A549 (cell line): Measurements from ENCODE around the gene BANF2. TPM values are rescaled to one million over a fixed set of nuclear protein-coding genes. Genes with fewer than 3 reads are reported as not detected.

ENCODE experiments used
- ATAC-seq, 2 experiments: fragments of 200-7000 bp in 1 of 2; fragments of >200 bp in 1 of 2; cut with Nextera tagmentation in 1 of 2; cut with Tn5 transposase in 1 of 2; 3 replicates each; pipeline versions ENCODE4 v1.8.0 to v1.9.1; 2018 to 2020; ENCODE audit warnings: mild to moderate bottlenecking in 1 of 2, moderate library complexity in 1 of 2
- CTCF ChIA-PET: fragments of 300-600 bp; sonication (Branson Sonifier 250); formaldehyde crosslinking; extraction: SDS; loops from one replicate; lab custom pipeline; 2021; ENCODE audit warnings: antibody characterized with exemption, inconsistent platforms; lab: Yijun Ruan, JAX
- POLR2A ChIA-PET: fragments of 350-600 bp; formaldehyde crosslinking; extraction: SDS; loops from one replicate; lab custom pipeline; 2021; ENCODE audit warnings: antibody characterized with exemption, inconsistent platforms; lab: Yijun Ruan, JAX
- DNase-seq, 2 experiments: peaks; one replicate each; pipeline versions ENCODE4 v3.0.0 to v3.0.0-alpha.2; 2011 to 2016; ENCODE audit warnings: low read depth in 1 of 2, low spot score in 1 of 2
- FAIRE-seq: peaks from 2 replicates; lab custom pipeline; 2011; peaks lifted over from hg19 to GRCh38; lab: Jason Lieb, UNC
- H3K27ac ChIP-seq, 2 experiments: fragments of >200 bp; sonication (Bioruptor Twin); formaldehyde crosslinking; 3 replicates each; pipeline ENCODE4 v1.5.1; 2016 to 2017
- H3K4me1 ChIP-seq: fragments of >200 bp; sonication (Bioruptor Twin); formaldehyde crosslinking; 3 replicates; pipeline ENCODE4 v1.6.1; 2016
- H3K4me2 ChIP-seq: fragments of >200 bp; sonication (Bioruptor Twin); formaldehyde crosslinking; 3 replicates; pipeline ENCODE4 v1.6.1; 2016
- H3K4me3 ChIP-seq: fragments of >200 bp; sonication (Bioruptor Twin); formaldehyde crosslinking; 3 replicates; pipeline ENCODE4 v1.5.1; 2016
- H3K9me3 ChIP-seq: fragments of >200 bp; sonication (Bioruptor Twin); formaldehyde crosslinking; 3 replicates; pipeline ENCODE4 v1.6.1; 2016
- BHLHE40 ChIP-seq: IDR thresholded peaks from 2 replicates; pipeline ENCODE4 v1.6.1; 2012; ENCODE audit warnings: low read depth, low read length, inconsistent platforms
- CBX8 ChIP-seq: fragments of 200-600 bp; sonication (generic); IDR thresholded peaks from 2 replicates; pipeline ENCODE4 v1.6.1; 2016
- CEBPB ChIP-seq, 2 experiments: fragments of >200 bp in 1 of 2; sonication (Bioruptor Twin) in 1 of 2; formaldehyde crosslinking in 1 of 2; IDR thresholded peaks; 2 replicates each; pipeline ENCODE4 v1.6.1; 2012 to 2016
- CHD2 ChIP-seq: fragments of 150-350 bp; IDR thresholded peaks from 2 replicates; pipeline ENCODE4 v1.6.1; 2014; ENCODE audit warnings: low read length; ENCODE audit not compliant: partially characterized antibody
- EP300 ChIP-seq, 2 experiments: fragments of >200 bp; sonication (Bioruptor Twin); formaldehyde crosslinking; IDR thresholded peaks; 2 replicates in 1 of 2; 3 replicates in 1 of 2; pipeline ENCODE4 v1.6.1; 2016 to 2017
- FOSB ChIP-seq: fragments of 250-450 bp; sonication (Bioruptor Pico); IDR thresholded peaks from 2 replicates; pipeline ENCODE4 v1.5.0; 2020; ENCODE audit warnings: mild to moderate bottlenecking, moderate library complexity
- FOSL2 ChIP-seq, 2 experiments: fragments of 450-650 bp in 1 of 2; fragments of >200 bp in 1 of 2; sonication (Bioruptor Twin) in 1 of 2; formaldehyde crosslinking; IDR thresholded peaks; 2 replicates each; pipeline versions ENCODE4 v1.5.0 to v1.6.1; 2016 to 2020; ENCODE audit warnings: mild to moderate bottlenecking in 1 of 2, moderate library complexity in 1 of 2
- FOXS1 ChIP-seq: fragments of 250-450 bp; sonication (Bioruptor Pico); IDR thresholded peaks from 2 replicates; pipeline ENCODE4 v1.5.0; 2020; ENCODE audit warnings: mild to moderate bottlenecking, moderate library complexity
- GATA3 ChIP-seq: IDR thresholded peaks from 2 replicates; pipeline ENCODE4 v1.6.1; 2012; ENCODE audit warnings: borderline replicate concordance
- HDAC2 ChIP-seq: fragments of 200-600 bp; sonication (generic); IDR thresholded peaks from 2 replicates; pipeline ENCODE4 v1.6.1; 2016
- HOXB13 ChIP-seq: fragments of 250-450 bp; sonication (Bioruptor Pico); IDR thresholded peaks from 2 replicates; pipeline ENCODE4 v1.5.0; 2020; ENCODE audit warnings: low read depth, mild to moderate bottlenecking, moderate library complexity
- HOXB5 ChIP-seq: fragments of 250-450 bp; sonication (Bioruptor Pico); IDR thresholded peaks from 2 replicates; pipeline ENCODE4 v1.5.0; 2020; ENCODE audit warnings: mild to moderate bottlenecking, moderate library complexity
- KDM5A ChIP-seq: fragments of 200-600 bp; sonication (generic); IDR thresholded peaks from 2 replicates; pipeline ENCODE4 v1.6.1; 2016; ENCODE audit warnings: antibody characterized with exemption, mild to moderate bottlenecking
- MAFK ChIP-seq: fragments of 450-650 bp; IDR thresholded peaks from 2 replicates; pipeline ENCODE4 v1.6.1; 2014; ENCODE audit not compliant: partially characterized antibody
- MAZ ChIP-seq: fragments of 150-350 bp; IDR thresholded peaks from 2 replicates; pipeline ENCODE4 v1.6.1; 2014; ENCODE audit warnings: antibody characterized with exemption, low read depth, low read length, borderline replicate concordance
- MYC ChIP-seq: IDR thresholded peaks from 2 replicates; pipeline ENCODE4 v1.6.1; 2012; ENCODE audit warnings: mild to moderate bottlenecking, inconsistent platforms, low read length, improper control_type of control experiment, borderline replicate concordance
- NPAS2 ChIP-seq: fragments of 250-450 bp; sonication (Bioruptor Pico); IDR thresholded peaks from 2 replicates; pipeline ENCODE4 v1.8.0; 2022; ENCODE audit warnings: mild to moderate bottlenecking, moderate library complexity, borderline replicate concordance
- RCOR1 ChIP-seq: fragments of 150-350 bp; IDR thresholded peaks from 2 replicates; pipeline ENCODE4 v1.6.1; 2014; ENCODE audit warnings: antibody characterized with exemption, low read length, low read depth
- RFX5 ChIP-seq: fragments of 450-650 bp; IDR thresholded peaks from 2 replicates; pipeline ENCODE4 v1.7.1; 2014; ENCODE audit warnings: antibody characterized with exemption, mild to moderate bottlenecking, moderate library complexity
- TFCP2L1 ChIP-seq: fragments of 250-450 bp; sonication (Bioruptor Pico); IDR thresholded peaks from 2 replicates; pipeline ENCODE4 v1.5.0; 2021; ENCODE audit warnings: mild to moderate bottlenecking
- ZFP36 ChIP-seq: fragments of 450-650 bp; IDR thresholded peaks from 2 replicates; pipeline ENCODE4 v1.6.1; 2014; ENCODE audit warnings: borderline replicate concordance; ENCODE audit not compliant: partially characterized antibody
- ZNF302 ChIP-seq: fragments of 250-450 bp; sonication (Bioruptor Pico); IDR thresholded peaks from 2 replicates; pipeline ENCODE4 v1.9.0; 2021; ENCODE audit warnings: inconsistent platforms, mild to moderate bottlenecking, moderate library complexity
- WGBS: methylation state at CpG from one replicate; pipeline ENCODE4 v1.1.6; 2017; ENCODE audit errors: missing lambda C conversion rate; 5-methylcytosine and 5-hydroxymethylcytosine counted together
- polyA plus RNA-seq, 4 experiments: library from polyadenylated mRNA; depleted of rRNA in 3 of 4; stranded (reverse); fragments of >200 nt; fragmentation: RNase III in 1 of 4; extraction: RNeasy Plus Mini Kit Qiagen cat#74134 plus additional on column Dnase treatment in 1 of 4; gene quantifications; 2 replicates in 3 of 4; 3 replicates in 1 of 4; pipeline ENCODE4 v1.2.3, GENCODE V29; 2011 to 2017
- TF ChIP-seq, protein P1 (sequence below): IDR thresholded peaks from 2 replicates; pipeline ENCODE4 v1.6.1; 2012
- TF ChIP-seq, protein P2 (sequence below): IDR thresholded peaks from 2 replicates; pipeline ENCODE4 v1.6.1; 2012; ENCODE audit warnings: low read depth, borderline replicate concordance
- TF ChIP-seq, protein P3 (sequence below): fragments of 250-450 bp; sonication (Bioruptor Pico); IDR thresholded peaks from 2 replicates; pipeline ENCODE4 v1.5.0; 2020; ENCODE audit warnings: low read depth, mild to moderate bottlenecking, moderate library complexity

Gene BANF2
- polyA plus RNA-seq, 2 of the 4 experiments (the other 2 are of a cell fraction): not detected

DNA sequence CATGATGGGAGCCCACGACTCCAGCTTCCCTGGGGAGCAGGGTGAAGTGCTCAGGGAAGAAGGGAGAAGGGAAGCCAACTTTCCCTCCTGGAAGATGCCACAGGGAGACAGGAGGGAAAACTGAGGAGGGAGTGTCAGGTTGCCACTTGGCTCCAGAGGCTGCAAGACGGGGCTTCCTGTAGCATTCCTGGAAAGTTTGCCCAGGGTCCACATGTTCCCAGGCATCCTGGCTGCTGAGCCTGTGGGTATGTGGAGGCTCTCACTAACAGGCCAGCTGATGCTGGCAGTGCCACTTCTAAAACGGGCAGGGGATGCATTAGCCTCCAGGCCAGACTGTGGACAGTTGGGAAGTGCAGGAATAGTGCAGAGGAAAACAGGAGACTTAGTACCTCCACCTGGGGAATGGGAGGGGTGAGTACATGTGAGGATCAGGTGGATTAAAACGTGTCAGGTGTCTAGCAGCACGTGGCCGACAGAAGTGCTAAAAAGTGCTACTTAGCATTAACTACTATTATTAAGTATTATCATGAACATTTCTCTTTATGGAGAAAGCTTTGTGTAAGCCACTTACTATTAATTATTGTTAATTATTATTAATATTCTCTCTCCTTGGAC, 33.2 kb downstream of the BANF2 start:
- Histone ChIP-seq H3K27ac (no peak overlapping the region), H3K4me3 (no peak overlapping the region), H3K4me2 (no peak overlapping the region), H3K9me3 (peaks cover 21% of the 10 kb centered on the region), H3K4me1 (no peaks in the 10 kb centered on the region)
- FAIRE-seq (no peak), ATAC-seq (no peak; a peak in 1 of 6 replicates), DNase-seq (no peak)
- no peak for TF ChIP-seq RFX5
- TF ChIP-seq EP300 (IDR thresholded peaks at IDR 0.05): no peak
- TF ChIP-seq HOXB5: no peak
- no peak for TF ChIP-seq BHLHE40
- no peak for TF ChIP-seq CEBPB (IDR thresholded peaks at IDR 0.05)
- no peak for TF ChIP-seq HDAC2
- no peak for TF ChIP-seq CBX8
- TF ChIP-seq, protein P1, sequence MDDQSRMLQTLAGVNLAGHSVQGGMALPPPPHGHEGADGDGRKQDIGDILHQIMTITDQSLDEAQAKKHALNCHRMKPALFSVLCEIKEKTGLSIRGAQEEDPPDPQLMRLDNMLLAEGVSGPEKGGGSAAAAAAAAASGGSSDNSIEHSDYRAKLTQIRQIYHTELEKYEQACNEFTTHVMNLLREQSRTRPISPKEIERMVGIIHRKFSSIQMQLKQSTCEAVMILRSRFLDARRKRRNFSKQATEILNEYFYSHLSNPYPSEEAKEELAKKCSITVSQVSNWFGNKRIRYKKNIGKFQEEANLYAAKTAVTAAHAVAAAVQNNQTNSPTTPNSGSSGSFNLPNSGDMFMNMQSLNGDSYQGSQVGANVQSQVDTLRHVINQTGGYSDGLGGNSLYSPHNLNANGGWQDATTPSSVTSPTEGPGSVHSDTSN: no peak
- TF ChIP-seq FOSB (CRISPR knock-in tag): no peak
- no peak for TF ChIP-seq CHD2
- no peak for TF ChIP-seq MAFK
- no peak for TF ChIP-seq MYC
- no peak for TF ChIP-seq RCOR1
- no peak for TF ChIP-seq HOXB13 (CRISPR knock-in tag)
- TF ChIP-seq KDM5A: no peak
- TF ChIP-seq GATA3: no peak
- ChIA-PET POLR2A (no interaction called here), CTCF (no interaction called here)
- 33% methylated on average over 6 of the region's 6 CpGs for WGBS

DNA sequence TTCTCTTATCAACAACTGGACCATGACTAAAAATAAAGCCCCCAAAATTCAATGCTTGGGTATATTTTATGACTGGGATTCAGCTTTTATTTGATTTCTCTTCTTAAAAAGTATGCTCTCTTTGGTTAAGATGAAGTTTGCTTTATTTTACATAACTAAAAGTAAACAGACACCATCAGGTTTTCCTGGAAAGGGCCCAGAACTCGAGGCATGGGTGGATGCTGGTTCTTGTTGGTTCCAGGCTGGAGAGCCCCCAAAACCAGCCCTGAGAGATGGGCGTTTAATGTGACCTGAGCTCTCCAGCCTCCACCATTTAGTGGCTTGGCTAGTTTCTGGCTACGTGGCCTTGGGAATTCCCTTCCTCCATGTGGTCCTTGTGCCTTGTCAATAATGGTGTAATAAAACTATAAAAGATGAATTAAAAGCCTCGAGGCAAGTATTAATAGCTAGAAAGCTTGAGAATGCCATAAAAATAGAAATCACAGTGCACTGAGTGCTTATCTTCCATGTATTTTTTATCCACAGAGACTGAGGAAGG, 34.1 kb downstream of the BANF2 start:
- ATAC-seq (no peak), DNase-seq (no peak), FAIRE-seq (no peak)
- ChIA-PET POLR2A (interaction anchor here (0.6 kb wide), 1 partner anchor 39 kb away, joined by 4 read pairs; no protein-coding TSS in a partner anchor), CTCF (interaction anchor here (0.9 kb wide), 1 partner anchor 164 kb away, joined by 3 read pairs; no protein-coding TSS in a partner anchor)
- Histone ChIP-seq H3K27ac (no peak overlapping the region), H3K4me3 (no peak overlapping the region), H3K4me2 (no peak overlapping the region), H3K9me3 (peaks cover 29% of the 10 kb centered on the region), H3K4me1 (no peaks in the 10 kb centered on the region)
- TF ChIP-seq, protein P2, sequence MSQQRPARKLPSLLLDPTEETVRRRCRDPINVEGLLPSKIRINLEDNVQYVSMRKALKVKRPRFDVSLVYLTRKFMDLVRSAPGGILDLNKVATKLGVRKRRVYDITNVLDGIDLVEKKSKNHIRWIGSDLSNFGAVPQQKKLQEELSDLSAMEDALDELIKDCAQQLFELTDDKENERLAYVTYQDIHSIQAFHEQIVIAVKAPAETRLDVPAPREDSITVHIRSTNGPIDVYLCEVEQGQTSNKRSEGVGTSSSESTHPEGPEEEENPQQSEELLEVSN: no peak
- no peak for TF ChIP-seq CHD2
- no peak for TF ChIP-seq HDAC2
- TF ChIP-seq HOXB5: no peak
- no peak for TF ChIP-seq TFCP2L1 (CRISPR knock-in tag)
- no peak for TF ChIP-seq FOSL2 (IDR thresholded peaks at IDR 0.05)
- TF ChIP-seq FOSL2 (CRISPR knock-in tag; IDR thresholded peaks at IDR 0.05): no peak
- TF ChIP-seq FOXS1 (CRISPR knock-in tag): no peak
- TF ChIP-seq MAZ: no peak
- TF ChIP-seq, protein P3, sequence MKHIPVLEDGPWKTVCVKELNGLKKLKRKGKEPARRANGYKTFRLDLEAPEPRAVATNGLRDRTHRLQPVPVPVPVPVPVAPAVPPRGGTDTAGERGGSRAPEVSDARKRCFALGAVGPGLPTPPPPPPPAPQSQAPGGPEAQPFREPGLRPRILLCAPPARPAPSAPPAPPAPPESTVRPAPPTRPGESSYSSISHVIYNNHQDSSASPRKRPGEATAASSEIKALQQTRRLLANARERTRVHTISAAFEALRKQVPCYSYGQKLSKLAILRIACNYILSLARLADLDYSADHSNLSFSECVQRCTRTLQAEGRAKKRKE (CRISPR knock-in tag): no peak
- TF ChIP-seq ZNF302: no peak
- TF ChIP-seq CBX8: no peak
- TF ChIP-seq ZFP36: no peak
- no peak for TF ChIP-seq BHLHE40
- TF ChIP-seq NPAS2 (CRISPR knock-in tag): no peak
- WGBS: 26% methylated on average over 4 of the region's 4 CpGs
